ENCODE results near the gene SH3BP5. TPM values are rescaled to one million over a fixed set of nuclear protein-coding genes. Genes with fewer than 3 reads are reported as not detected.

SH3BP5 gene
- polyA plus RNA-seq, 1 of the 3 experiments (the other 2 are of a cell fraction), result 29.5 TPM

DNA sequence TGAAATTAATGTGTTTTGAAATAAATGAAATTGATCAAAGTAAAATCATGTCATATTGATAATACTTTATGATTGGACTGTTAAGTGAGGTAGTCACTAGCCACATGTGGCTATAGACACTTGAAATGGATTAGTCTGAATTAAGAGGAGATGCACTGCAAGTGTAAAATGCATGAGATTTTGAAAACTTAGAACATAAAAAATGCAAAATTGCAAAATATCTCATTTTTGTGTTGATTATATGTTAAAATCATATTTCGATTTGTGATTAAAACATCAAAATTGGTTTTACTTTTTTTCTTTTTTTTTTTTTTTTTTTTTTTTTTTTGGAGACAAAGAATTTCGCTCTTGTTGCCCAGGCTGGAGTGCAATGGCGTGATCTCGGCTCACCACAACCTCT lies 103.1 kb downstream of the SH3BP5 start:
- Histone ChIP-seq H3K4me2 (no peak overlapping the region), H4K20me1 (ENCODE audit: insufficient read depth) (no peaks in the 10 kb centered on the region), H3K4me1 (ENCODE audit: control insufficient read depth in 1 of 2, insufficient read depth in 2 of 2, low read depth in 1 of 2, low read length in 1 of 2) (no peaks in the 10 kb centered on the region), H3K9me3 (no peaks in the 10 kb centered on the region), H3K9ac (no peak overlapping the region), H3K9me2 (no peaks in the 10 kb centered on the region), H3K4me3 (ENCODE audit: low read depth in 2 of 2, low read length in 1 of 2) (no peak overlapping the region), H2AFZ (ENCODE audit: low read depth) (no peak overlapping the region), H3K27ac (ENCODE audit: low read depth in 2 of 2, low read length in 1 of 2) (no peak overlapping the region), H3K27me3 (ENCODE audit: insufficient read depth) (no peaks in the 10 kb centered on the region), H3K36me3 (replicated peaks in 1 of 2; ENCODE audit: control insufficient read depth in 1 of 2, insufficient read depth in 2 of 2, low read length in 1 of 2) (peaks cover 76 to 89% of the 10 kb centered on the region in 2 experiments), H3K79me2 (ENCODE audit: insufficient read depth) (peaks cover 2% of the 10 kb centered on the region; the same call in 1 of the 2 replicates), H3F3A (replicated peaks; ENCODE audit: insufficient read depth) (peaks cover 10% of the 10 kb centered on the region)
- DNase-seq, result no peak
- WGBS (ENCODE audit: low lambda C conversion rate), result over 99% methylated on average over 4 of the region's 4 CpGs
- TF ChIP-seq CTCF (IDR thresholded peaks at IDR 0.05), result no peak
- TF ChIP-seq RFX5 (IDR thresholded peaks at IDR 0.05; ENCODE audit: low read length), result no peak
- no peak for TF ChIP-seq MEF2A (IDR thresholded peaks at IDR 0.05; ENCODE audit: borderline replicate concordance, low read depth)
- no peak for TF ChIP-seq GABPA (IDR thresholded peaks at IDR 0.05; ENCODE audit: low read depth)
- no peak for TF ChIP-seq TCF12 (IDR thresholded peaks at IDR 0.05)
- TF ChIP-seq ELF1 (IDR thresholded peaks at IDR 0.05), result no peak
- TF ChIP-seq YY1 (IDR thresholded peaks at IDR 0.05; ENCODE audit: low read depth), result no peak
- ChIA-PET CTCF (interaction anchor here (0.6 to 0.9 kb wide), 2 partner anchors 12 to 29 kb away, joined by 3 to 4 read pairs; no protein-coding TSS in a partner anchor), POLR2A (no interaction called here)

GRCh38 chr3:15228147-15228546 lies 104.2 kb downstream of the SH3BP5 start:
- TF ChIP-seq GATA2 (CRISPR knock-in tag; IDR thresholded peaks at IDR 0.05), result no peak
- no peak for TF ChIP-seq CTCF (IDR thresholded peaks at IDR 0.05)
- no peak for TF ChIP-seq MEF2A (IDR thresholded peaks at IDR 0.05; ENCODE audit: borderline replicate concordance, low read depth)
- no peak for TF ChIP-seq PBX3 (IDR thresholded peaks at IDR 0.05)
- TF ChIP-seq GABPA (IDR thresholded peaks at IDR 0.05; ENCODE audit: low read depth), result no peak
- TF ChIP-seq TAF1 (IDR thresholded peaks at IDR 0.05; ENCODE audit: borderline replicate concordance, low read depth, low read length), result no peak
- Histone ChIP-seq H3K79me2 (ENCODE audit: insufficient read depth) (peaks cover 2% of the 10 kb centered on the region; the same call in 1 of the 2 replicates), H3K27me3 (ENCODE audit: insufficient read depth) (no peaks in the 10 kb centered on the region), H3F3A (replicated peaks; ENCODE audit: insufficient read depth) (peaks cover 7% of the 10 kb centered on the region), H3K36me3 (replicated peaks in 1 of 2; ENCODE audit: control insufficient read depth in 1 of 2, insufficient read depth in 2 of 2, low read length in 1 of 2) (peaks cover 75 to 87% of the 10 kb centered on the region in 2 experiments), H3K4me3 (ENCODE audit: low read depth in 2 of 2, low read length in 1 of 2) (no peak overlapping the region), H4K20me1 (ENCODE audit: insufficient read depth) (no peaks in the 10 kb centered on the region), H3K4me1 (ENCODE audit: control insufficient read depth in 1 of 2, insufficient read depth in 2 of 2, low read depth in 1 of 2, low read length in 1 of 2) (no peaks in the 10 kb centered on the region), H3K9me2 (no peaks in the 10 kb centered on the region), H3K9me3 (no peaks in the 10 kb centered on the region), H2AFZ (ENCODE audit: low read depth) (no peak overlapping the region), H3K4me2 (no peak overlapping the region), H3K9ac (no peak overlapping the region), H3K27ac (ENCODE audit: low read depth in 2 of 2, low read length in 1 of 2) (no peak overlapping the region)
- POLR2A ChIA-PET, result no interaction called here
- WGBS (ENCODE audit: low lambda C conversion rate), result 100% methylated on average over 1 of the region's 1 CpG
- no peak for DNase-seq
- CTCF ChIA-PET, result no interaction called here
